Heart right ventricle (tissue), 16 donors: ENCODE data around the gene SLC33A1. TPM values are rescaled to one million over a fixed set of nuclear protein-coding genes. Genes with fewer than 3 reads are reported as not detected.
"Not testable (repeated sequence)": the region's sequence is repeated elsewhere in the genome, so short reads cannot be mapped to it uniquely, and the experiment has no call there.

Source experiments
- ATAC-seq, 8 donors: fragments of 200-7000 bp; cut with Tn5 transposase; one replicate each; pipeline ENCODE4 v1.9.1; 2020; ENCODE audit warnings: mild to moderate bottlenecking in 8 of 8, moderate library complexity in 8 of 8, moderate number of reproducible peaks in 1 of 8
- DNase-seq, 2 donors: peaks; one replicate each; pipeline ENCODE4 v3.0.0-alpha.2; 2020
- H3K27ac ChIP-seq, 10 donors: fragments of 200-600 bp; sonication (generic) in 2 of 10; one replicate each; pipeline versions ENCODE4 v1.5.0 to v1.8.0; 2020 to 2022; ENCODE audit warnings: mild to moderate bottlenecking in 3 of 10
- H3K27me3 ChIP-seq, 7 donors: fragments of 200-600 bp; one replicate each; pipeline ENCODE4 v1.8.0; 2021 to 2022; ENCODE audit warnings: mild to moderate bottlenecking in 2 of 7
- H3K36me3 ChIP-seq, 9 donors: fragments of 200-600 bp; sonication (generic) in 1 of 9; one replicate each; pipeline versions ENCODE4 v1.5.0 to v1.8.0; 2020 to 2022; ENCODE audit warnings: mild to moderate bottlenecking in 2 of 9
- H3K4me1 ChIP-seq, 9 donors: fragments of 200-600 bp; sonication (generic) in 1 of 9; one replicate each; pipeline versions ENCODE4 v1.5.0 to v1.8.0; 2020 to 2022; ENCODE audit warnings: mild to moderate bottlenecking in 4 of 9
- H3K4me3 ChIP-seq, 10 donors: fragments of 200-600 bp; sonication (generic) in 2 of 10; one replicate each; pipeline versions ENCODE4 v1.5.0 to v1.8.0; 2020 to 2022; ENCODE audit warnings: mild to moderate bottlenecking in 7 of 10, moderate library complexity in 2 of 10
- H3K9me3 ChIP-seq, 11 donors: fragments of 200-600 bp in 10 of 11; sonication (generic) in 2 of 11; one replicate each; pipeline versions ENCODE4 v1.5.0 to v1.8.0; 2013 to 2022; ENCODE audit warnings: mild to moderate bottlenecking in 2 of 11, control low read depth in 1 of 11, moderate library complexity in 1 of 11
- CTCF ChIP-seq, 9 donors: fragments of 200-600 bp; sonication (generic) in 2 of 9; IDR thresholded peaks; one replicate each; pipeline versions ENCODE4 v1.5.0 to v1.8.0; 2021 to 2022; ENCODE audit warnings: antibody characterized with exemption in 9 of 9, mild to moderate bottlenecking in 5 of 9, moderate library complexity in 1 of 9
- WGBS, 2 donors: extraction: QIAGEN DNeasy Blood & Tissue Kit; methylation state at CpG; one replicate each; pipeline ENCODE4 v1.1.7; 2013; ENCODE audit warnings: inconsistent platforms in 1 of 2; 5-methylcytosine and 5-hydroxymethylcytosine counted together
- intact Hi-C, 10 donors: fragments of 100-400 bp; cut with DNase I; formaldehyde crosslinking; loops; one replicate each; pipeline versions ENCODE4 v1.11.1 to v1.14.2; 2022
- polyA plus RNA-seq, 2 donors: library from polyadenylated mRNA; stranded (reverse); fragments of 200-250 nt; gene quantifications; one replicate each; pipeline ENCODE4 v1.2.3, GENCODE V29; 2013
- total RNA-seq, 10 donors: library from RNA; stranded (reverse); fragmentation: NEBNext Ultra II Directional in 3 of 10; extraction: Animal tissue kit (Norgen Biotek cat#: 25700) in 3 of 10; gene quantifications; one replicate each; pipeline versions ENCODE4 v1.2.1 to v1.2.4, GENCODE V29; 2021 to 2023
- donor health status: Arrhythmogenic right ventricular cardiomyopathy.
- donor health status: ischemic (EF 13 %, LVEDD 7.1; RV severe dilation, severe dysfunction).
- donor health status: healthy with polysubstance abuse.
- donor health status: DM: no; HTN: yes; CAD: no.
- donor health status: DM: no; HTN: no; CAD: no.
- donor health status: ischemic (EF 25% LVEDD 6.9; RV normal size, moderate dysfunction).
- donor health status: ischemic (EF 25% LVEDD 5.7; RV mildly dilated, moderate dysfunction).
- donor health status: healthy.
- donor health status: DM: yes; HTN: yes; CAD: no.
- donor health status: Ischemic cardiomyopathy.
- donor health status: ischemic (EF 35%, LVEDD 5.7; RV mildly dilated, moderate dysfunction).
- donor health status: nonischemic (EF 11% LVEDD 7.7; RV severe dilation, severe dysfunction).
- donor health status: DM: yes; HTN: yes; CAD: no.
- donor health status: PGD.
- donor health status: ischemic (EF 29% LVEDD 5.4; RV normal size, mild dysfunction).
- donor health status: nonischemic (EF 23%, LVEDD 6.1; RV moderate dilation, normal function).

The SLC33A1 gene
- total and polyA plus RNA-seq, 12 donors = 4.3 to 35.3 (median 25.3) TPM

GRCh38 chr3:155835341-155836071 lies 18.7 kb downstream of the SLC33A1 start:
- peaks cover 0 to 8% (median 0%) of the 10 kb centered on the region in 9 donors for H3K4me1 ChIP-seq
- intact Hi-C loops = no loop called here
- peaks cover 0 to 60% (median 7%) of the 10 kb centered on the region in 9 donors for H3K36me3 ChIP-seq
- WGBS, 2 donors = 86 to 93% methylated on average over 9 of the region's 9 CpGs
- H3K4me3 ChIP-seq = no peak overlapping the region
- H3K27me3 ChIP-seq = no peaks in the 10 kb centered on the region
- DNase-seq (no peak), ATAC-seq (no peak)
- TF ChIP-seq CTCF (IDR thresholded peaks at IDR 0.05) = no peak
- no peaks in the 10 kb centered on the region for H3K9me3 ChIP-seq
- no peak overlapping the region for H3K27ac ChIP-seq

- intact Hi-C loops, H3K27ac ChIP-seq, H3K9me3 ChIP-seq, DNase-seq, H3K27me3 ChIP-seq, ATAC-seq, H3K4me3 ChIP-seq, H3K4me1 ChIP-seq: not testable (repeated sequence)
- peaks cover 0 to 93% (median 5%) of the 10 kb centered on the region in 9 donors for H3K36me3 ChIP-seq
- WGBS, 2 donors = 96% methylated on average over 13 of the region's 13 CpGs
Measured at GRCh38 chr3:155828490-155829098, 25.6 kb downstream of the SLC33A1 start.

GRCh38 chr3:155815030-155815545 lies 39.1 kb downstream of the SLC33A1 start:
- no peak overlapping the region for H3K4me3 ChIP-seq
- intact Hi-C loops = no loop called here
- peaks cover 0 to 9% (median 0%) of the 10 kb centered on the region in 9 donors for H3K36me3 ChIP-seq
- H3K4me1 ChIP-seq = no peaks in the 10 kb centered on the region
- DNase-seq = no peak
- peak in 1 of 8 donors; percentile 41 for ATAC-seq
- no peak overlapping the region for H3K27ac ChIP-seq
- TF ChIP-seq CTCF (IDR thresholded peaks at IDR 0.05) = no peak
- H3K27me3 ChIP-seq = no peaks in the 10 kb centered on the region
- H3K9me3 ChIP-seq = no peaks in the 10 kb centered on the region

- H3K36me3 ChIP-seq, DNase-seq, H3K27ac ChIP-seq, H3K4me3 ChIP-seq, ATAC-seq, H3K4me1 ChIP-seq, H3K27me3 ChIP-seq, intact Hi-C loops, H3K9me3 ChIP-seq: not testable (repeated sequence)
Measured at GRCh38 chr3:155813224-155813623, 41.0 kb downstream of the SLC33A1 start.

GRCh38 chr3:155809181-155809580 lies 45.0 kb downstream of the SLC33A1 start:
- peaks cover 0 to 31% (median 4%) of the 10 kb centered on the region in 9 donors for H3K4me1 ChIP-seq
- H3K9me3 ChIP-seq = no peaks in the 10 kb centered on the region
- no peaks in the 10 kb centered on the region for H3K27me3 ChIP-seq
- H3K4me3 ChIP-seq = no peak overlapping the region
- no peak for TF ChIP-seq CTCF (IDR thresholded peaks at IDR 0.05)
- peaks cover 0 to 2% (median 0%) of the 10 kb centered on the region in 9 donors for H3K36me3 ChIP-seq
- ATAC-seq = no peak
- intact Hi-C loops = loop anchor here in 8 of 10 donors (5.0 to 10.0 kb wide), 5 partner anchors 38 to 63 kb away; partner anchors contain the start of genes SLC33A1 (in 4 of the 8) and GMPS (in 2 of the 8)
- no peak overlapping the region for H3K27ac ChIP-seq
- DNase-seq = no peak
